ENCODE results near the gene ARL6IP4. TPM values are rescaled to one million over a fixed set of nuclear protein-coding genes. Genes with fewer than 3 reads are reported as not detected.

Gene ARL6IP4
- total RNA-seq, 1 experiment from 2014 or later: 101 TPM

DNA sequence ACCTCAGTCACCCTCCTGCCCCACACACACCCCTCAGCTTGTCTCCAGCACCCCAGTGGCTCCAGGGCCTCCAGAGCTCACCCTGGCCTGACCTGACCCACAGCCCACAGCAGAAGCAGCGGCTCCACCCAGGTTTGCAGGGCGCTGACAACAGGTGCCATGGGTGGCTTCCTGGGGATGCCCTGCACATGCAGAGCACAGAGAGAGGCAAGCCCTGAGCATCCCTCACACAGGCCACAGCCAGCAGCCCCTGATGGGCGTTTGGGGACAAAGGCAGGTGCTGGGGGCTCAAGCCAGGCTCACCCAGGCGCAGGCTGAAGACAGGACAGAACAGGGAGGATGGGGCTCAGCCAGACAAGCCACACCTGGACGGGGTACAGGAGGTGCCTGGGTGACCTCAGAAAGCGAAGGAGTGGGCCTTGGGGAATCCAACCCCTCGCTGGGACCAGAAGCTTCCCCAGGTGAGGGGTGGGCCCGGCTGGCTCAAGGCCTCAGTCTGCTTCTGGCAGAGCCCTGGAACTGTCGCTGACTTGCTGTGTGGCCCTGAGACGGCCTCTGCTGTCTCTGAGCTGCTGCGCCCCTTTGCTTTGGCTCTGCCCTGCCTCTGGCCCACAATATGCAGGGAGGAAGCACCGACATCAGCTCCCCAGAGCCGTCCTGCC is 10.6 kb downstream of the ARL6IP4 start:
- no peak for DNase-seq (ENCODE audit: low read depth)

DNA sequence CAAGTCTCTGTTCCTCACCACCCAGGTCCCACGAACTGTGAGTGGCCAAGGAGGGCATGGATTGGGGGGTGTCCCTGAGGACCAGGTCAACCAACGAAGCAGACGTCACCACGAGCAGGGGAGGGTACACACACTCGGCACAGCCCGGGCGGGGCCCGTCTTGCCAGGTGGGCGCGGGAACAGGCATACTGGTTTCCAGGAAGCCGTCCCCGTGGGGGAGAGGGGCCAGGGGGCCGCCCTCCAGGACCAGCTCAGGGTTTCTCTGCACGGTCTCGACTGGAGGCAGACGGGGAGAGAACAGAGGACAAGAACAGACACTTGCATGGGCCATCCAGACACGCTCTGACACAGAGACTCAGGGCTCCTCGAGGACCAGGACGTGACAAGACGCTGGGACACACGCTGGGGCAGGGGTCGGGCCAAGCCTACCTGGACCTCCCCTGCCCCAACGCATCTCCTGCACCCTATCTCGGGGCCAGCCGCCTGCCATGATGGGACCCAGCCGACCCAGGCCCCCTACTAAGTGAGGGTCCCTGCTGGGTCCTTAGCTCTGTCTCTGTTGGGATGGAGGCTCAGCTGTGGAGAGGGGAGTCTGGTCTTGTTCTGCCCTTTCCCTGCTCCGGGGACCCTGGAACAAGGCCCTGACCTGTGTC is 11.3 kb downstream of the ARL6IP4 start:
- no peak for DNase-seq (ENCODE audit: low read depth)

DNA sequence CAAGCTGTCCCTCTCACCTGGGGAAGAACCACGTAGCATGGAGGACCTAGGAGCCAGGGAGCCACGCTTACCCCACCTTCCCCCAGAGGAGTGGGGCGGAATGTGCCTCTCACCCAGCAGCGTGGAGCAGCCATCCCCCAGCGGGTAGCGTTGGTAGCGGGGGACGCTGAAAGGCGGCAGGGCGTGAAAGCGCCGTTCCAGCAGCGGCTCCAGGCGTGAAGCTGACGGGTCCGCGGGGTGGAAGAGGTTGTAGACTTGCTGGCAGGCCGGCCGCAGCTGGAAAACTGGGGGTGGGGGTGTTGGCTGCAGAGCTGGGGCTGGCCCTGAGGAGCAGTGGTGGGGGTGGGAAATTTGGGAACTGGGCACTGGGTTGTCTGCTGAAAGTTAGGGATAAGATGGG is 11.9 kb downstream of the ARL6IP4 start:
- DNase-seq (ENCODE audit: low read depth): no peak

DNA sequence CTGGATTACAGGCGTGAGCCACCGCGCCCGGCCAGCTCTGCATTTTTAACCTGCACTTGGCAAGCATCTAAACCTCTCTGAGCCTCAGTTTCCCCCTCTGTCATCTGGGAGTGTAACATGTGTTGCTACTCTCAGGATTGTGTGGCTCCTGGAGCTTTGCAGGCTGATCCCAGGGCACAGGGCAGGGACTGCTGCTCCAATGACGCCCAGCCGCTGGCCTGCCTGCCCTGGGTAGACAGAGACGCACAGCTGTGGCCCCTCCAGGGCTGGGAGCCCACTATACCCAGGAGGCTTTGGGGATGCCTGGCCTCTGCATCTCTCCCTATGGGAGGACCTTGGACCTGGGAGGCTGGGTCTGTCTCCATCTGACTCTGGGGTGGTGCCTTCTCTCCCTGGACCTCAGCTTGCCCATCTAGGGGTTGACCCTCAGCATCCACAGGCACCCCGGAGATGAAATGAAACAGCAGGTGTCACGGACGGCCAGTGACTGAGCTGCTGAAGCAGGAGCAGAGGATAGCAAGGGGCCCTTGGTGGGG is 13.7 kb downstream of the ARL6IP4 start:
- no peak for DNase-seq (ENCODE audit: low read depth)

DNA sequence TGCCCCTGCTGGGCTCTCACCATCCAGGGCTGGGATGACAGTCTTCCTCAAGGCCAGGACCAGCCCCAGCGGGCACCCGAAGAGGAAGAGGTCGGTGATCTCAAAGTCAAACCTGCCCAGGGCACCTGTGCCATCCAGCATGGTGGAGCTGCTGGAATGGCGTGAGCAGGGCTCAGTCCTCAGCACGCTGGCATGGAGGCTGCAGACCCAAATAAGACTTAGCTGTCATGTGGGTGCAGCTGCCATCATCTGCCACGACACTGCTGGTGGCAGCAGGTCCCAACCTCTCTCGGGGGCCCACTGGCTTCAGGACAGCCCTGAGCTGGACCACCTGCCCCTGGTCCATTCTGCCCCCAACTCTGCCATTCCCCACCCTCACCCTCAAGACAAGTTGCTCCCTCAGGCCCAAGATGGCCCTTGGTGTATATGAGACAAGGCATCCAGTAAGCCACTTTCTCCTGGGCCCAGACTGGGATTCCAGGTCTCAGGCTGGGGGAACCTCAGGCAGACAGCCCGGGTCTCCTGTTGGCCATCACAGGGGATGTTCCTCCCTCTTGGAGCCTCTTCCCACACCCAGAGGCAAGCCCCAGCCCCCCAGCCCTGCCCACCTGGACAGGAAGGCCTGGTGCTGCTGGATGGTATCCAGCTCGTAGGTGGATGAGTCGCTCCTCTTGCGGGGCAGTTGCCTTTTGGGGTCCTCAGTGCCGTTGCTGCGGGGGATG is 14.5 kb downstream of the ARL6IP4 start:
- no peak for DNase-seq (ENCODE audit: low read depth)

DNA sequence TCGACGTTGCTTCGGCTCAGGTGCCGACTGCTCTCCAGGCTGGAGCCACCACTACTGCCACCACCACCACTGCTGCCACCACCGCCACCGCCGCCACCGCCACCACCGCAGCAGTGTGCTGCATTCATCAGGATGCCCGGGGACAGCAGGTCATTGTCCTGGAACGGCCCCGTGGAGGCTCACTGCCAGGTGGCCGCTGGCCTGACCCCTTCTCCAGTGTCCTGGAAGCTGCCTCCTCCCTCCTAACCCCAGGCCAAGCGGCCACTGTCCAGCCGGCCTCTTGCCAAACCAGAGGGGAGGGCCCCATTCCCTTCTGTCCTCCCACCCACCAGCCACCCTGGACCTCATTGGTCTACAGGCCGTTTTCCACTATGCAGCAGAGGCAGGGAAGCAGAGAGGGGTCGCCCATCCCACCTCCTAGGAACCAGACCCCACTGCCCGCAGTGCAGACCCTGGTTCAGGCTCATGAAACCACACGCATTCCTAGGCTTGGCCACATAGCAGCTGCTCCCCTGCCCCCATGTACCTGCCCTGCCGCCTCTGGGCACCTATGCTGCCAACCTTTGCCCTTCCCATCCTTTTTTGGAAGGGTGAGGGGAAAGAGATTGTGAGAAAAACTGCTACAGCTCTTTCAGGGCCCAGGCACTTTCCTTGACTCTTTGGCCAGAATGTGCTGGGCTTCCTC is 15.2 kb downstream of the ARL6IP4 start:
- DNase-seq (ENCODE audit: low read depth): no peak

DNA sequence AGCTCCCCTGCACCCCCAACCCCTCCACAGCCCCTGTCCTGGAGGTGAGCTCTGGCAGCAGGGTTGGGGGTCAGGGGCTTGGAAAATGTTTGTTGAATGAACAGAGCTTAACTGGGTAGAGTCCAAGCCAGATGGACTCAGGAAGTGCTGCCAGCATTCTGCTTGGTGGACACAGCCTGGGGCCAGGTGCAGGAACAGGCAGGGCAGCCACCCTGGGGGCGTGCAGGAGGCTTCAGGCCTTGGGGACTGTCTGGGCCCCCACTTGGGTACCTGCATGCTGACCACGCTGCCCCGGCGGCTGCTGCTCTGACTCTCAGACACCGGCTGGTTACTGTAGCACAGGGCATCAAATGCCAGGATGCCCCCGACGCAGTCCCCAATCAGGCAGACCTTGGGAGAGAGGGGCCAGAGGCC is 15.7 kb downstream of the ARL6IP4 start:
- no peak for DNase-seq (ENCODE audit: low read depth)

DNA sequence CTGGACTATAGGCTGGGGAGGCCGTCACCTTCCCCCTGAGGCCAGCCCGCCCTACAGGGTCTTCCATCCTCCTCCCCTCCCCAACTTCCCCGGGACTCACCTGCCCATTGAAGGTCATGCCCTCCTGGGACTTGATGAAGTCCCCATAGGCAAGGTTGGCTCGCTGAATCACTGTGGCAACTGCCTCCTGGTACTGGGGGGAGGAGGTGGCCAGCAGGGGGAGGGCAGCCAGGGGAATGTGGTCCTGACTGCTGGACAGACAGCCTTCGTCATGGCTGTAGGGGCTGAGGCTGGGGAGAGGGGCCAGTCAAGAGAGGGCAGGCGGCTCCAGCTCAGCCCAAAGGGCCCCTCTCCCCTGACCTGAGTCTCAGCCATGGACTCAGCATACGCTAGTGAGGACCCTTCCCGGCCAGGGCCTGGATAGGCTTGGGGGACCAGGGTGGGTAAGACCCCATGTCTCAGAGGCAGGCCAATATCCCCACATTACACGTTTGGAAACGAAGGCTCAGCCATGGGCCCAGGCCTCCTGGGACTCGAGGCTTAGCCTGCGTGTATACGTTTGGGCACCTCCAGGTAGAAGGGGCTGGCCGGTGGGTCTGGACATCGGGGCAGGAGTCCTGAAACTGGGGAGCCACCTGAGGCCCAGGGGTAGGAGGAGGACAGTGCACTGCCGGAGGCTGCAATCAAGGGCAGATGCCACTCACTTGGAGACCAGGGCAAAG is 16.3 kb downstream of the ARL6IP4 start:
- no peak for DNase-seq (ENCODE audit: low read depth)

DNA sequence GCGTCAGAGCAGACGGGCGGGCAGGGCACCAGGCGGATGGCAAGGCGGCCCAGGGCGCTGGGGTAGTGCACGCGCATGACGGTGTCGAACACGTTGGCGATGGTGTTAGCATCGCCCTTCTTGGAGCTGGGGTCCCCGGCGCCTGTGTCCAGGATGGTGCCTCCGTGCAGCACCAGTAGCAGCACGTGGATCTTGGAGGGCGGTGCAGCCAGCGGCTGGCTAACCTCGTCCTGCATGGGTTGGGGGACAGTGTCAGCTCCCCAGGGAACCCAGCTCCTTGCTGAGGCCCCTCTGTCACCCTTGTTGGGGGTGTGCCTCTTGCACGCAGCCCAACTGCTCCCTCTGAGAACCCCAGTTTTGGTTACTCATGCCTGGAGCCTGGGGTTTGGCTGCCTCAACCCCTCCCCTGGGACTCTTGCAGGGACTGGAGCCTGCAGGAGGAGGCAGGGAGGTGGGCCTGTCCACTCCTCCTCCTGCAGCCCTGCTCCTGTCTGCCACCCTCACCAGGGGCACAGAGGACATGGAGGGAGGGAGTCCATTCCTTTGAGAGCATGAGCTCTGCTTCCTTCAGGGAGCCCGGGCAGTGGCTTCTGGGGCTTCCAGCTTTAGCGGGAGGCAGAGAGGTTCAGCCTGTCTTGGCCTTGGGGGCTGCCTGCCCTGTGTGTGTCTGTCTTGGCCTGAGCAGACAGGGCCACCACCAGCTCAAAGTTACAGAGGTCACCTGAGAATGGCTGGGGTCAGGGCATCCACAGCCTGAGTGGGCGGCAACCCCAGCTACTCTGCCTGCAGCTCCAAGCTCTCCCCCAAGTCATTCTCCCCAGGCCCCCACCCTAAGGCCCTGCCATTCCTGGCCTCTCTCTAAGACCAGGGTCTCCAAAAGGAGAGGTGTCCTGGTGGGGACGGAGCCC is 17.1 kb downstream of the ARL6IP4 start:
- DNase-seq (ENCODE audit: low read depth): no peak

DNA sequence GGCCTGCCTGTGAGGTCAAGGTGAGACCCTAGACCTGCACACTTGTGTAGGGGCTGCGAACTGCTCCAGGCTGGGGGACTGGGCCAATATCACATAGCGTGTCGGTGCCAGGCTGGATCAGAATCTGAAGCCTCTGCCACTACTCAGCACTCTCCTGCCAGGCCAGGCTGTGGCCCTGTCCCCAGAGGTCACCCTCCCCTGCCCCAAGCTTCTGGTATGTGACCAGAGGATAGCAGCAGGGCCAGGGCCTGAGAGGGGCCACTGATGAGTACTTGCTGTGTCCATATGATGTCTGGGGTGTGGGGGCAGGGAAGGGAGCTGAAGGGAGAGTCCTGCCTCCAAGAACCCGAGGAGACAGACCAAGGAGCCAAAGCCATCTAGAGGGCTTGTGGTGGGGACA is 17.8 kb downstream of the ARL6IP4 start:
- no peak for DNase-seq (ENCODE audit: low read depth)

DNA sequence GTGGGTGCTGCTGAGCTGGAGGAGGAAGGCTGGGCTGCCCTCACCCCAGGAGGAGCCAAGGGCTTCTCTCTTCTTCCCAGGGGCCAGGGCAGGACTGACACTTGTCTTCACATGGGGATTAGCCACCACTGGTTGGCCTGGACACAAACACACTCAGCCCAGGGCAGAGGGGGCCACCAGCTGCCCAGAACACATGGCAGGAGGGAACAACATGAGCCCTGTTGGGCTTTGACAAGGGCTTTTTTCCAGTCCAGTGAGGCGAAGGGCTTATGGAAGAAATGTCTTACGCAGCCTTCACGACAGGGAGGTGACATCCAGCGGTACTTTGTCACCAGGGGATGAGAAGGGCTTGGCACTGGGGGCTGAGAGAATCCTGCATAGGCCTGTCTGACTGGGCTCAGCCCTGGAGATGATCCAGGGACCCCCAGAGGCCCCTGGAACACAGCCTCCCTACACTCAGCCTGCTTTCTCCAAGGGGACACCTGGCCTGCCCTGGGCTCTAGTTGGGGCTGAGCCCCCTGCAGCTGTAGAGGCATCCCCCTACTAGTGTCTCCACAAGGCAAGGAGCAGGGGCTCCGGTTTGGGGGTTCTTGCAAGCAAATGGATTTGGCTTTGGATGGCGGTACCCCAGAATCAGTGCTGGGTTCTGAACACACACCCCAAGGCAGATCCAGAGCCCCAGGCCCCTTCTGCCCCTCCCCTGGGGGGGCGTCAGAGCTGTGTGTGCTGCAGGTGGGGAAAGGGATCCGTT is 18.9 kb downstream of the ARL6IP4 start:
- DNase-seq (ENCODE audit: low read depth): no peak

DNA sequence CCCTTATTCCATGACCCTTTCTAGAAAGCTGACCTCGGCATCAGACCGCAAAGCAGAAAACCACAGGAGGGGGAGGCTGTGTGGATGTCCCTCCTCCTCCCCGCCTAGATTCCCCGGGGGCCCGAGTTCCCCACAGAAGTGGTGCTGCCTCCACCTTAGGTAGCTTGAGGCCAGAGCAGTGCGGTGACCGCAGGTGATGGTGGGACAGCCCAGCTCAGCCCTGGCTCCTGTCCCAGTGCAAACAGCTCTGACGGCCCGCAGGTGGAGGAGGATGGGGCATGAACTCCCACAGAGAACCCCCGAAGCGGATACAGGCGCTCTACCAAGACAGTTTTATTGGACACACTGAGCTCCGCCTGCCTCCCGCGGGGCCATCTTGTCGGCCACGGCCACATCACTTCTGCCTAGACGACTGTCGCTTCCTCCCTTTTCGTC is 19.5 kb downstream of the ARL6IP4 start:
- no peak for DNase-seq (ENCODE audit: low read depth)

DNA sequence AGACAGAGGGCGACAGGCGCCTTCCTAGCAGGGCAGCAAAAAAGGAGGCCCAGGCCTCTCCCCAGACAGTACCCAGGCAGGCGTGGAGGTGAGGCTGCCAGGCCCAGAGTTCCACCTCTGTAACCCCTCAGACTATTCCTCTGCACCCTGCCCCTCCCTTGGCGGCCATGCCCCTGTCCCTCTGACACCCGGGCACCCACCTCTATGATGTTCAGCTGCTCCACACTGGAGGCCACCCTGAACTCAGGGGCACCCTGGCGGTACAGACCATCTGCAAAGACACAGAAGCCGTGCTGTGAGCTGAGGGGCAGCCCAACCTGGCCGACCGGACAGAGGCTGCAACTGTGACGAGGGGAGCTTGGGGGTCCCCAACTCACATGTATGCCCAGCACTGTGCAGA is 20.1 kb downstream of the ARL6IP4 start:
- DNase-seq (ENCODE audit: low read depth): no peak

DNA sequence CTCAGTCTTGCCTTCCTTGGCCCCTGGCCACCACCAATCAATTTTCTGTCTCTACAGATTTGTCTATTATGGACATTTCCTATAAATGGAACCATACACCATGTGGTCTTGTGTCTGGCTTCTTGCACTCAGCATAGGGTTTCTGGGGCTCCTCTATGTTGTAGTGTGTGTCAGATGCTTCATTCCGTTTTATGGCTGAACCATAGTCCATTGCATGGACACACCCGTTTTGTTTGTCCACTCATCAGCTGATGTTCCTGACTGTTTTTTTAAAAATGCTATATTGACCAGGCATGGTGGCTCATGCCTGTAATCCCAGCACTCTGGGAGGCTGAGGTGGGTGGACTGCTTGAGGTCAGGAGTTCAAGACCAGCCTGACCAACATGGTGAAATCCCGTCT is 21.0 kb downstream of the ARL6IP4 start:
- no peak for DNase-seq (ENCODE audit: low read depth)

DNA sequence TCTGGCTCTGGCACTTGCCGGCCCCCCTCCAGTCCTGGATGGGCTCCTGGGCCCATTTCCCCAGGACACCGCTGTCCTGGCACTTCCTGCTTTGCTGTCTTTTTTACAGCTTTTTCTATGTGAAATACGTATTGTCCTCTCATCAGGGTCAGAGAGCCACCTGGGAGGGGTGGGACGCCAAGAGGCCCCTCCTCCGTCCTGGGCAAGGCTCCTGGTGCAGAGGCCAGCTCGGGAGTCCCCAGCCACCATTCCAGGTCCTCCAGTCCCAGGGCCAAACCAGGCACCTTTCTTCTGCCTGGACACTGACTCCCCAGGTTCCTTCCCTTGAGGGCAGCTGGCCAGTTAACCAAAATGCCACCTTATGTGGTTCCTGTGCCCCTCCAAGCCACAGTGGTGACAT is 22.8 kb downstream of the ARL6IP4 start:
- no peak for DNase-seq (ENCODE audit: low read depth)

DNA sequence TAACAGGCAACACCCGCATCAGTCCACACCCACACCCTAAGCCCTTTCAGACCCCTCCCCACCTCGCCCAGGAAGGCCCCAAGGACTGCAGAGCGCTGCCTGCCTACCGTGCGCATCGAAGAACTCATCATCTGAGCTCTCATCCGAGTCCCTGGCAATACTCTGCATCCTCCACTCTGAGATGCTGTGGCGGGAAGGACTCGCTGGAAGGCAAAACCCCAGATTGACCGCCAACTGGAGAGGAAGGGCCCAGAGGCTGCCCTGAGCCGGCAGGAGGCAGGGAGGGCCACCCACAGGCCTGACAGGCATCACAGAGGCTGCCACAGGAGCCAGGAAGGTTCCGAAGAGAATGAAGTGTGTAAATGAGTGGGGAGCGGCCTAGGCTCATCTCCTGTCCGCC is 23.8 kb downstream of the ARL6IP4 start:
- DNase-seq (ENCODE audit: low read depth): no peak

DNA sequence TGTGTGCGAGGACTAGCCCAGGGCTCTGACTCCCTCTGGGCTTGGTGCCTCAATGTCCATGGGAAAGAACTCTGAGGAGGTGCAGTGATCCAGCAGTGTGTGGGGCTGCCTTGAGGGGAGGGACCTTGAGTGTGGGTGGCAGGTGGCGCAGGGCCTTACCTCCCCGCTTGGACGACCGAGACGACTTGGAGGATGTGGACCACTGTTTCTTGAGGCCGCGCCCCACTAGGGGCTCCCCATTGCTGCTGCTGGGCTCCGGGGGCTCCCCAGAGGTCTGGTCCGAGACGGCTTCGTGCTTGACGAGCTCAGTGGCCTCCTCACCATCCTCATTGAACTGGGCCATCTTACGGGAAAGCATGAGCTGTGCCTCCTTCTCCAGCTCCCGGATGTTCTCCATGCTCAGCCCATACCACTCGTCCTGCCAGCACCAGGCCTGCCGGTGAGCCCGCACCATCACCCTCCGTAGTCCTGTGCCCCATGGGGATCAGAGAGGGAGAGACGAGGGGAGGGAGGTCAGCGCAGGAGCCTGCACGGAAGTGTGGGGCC is 24.7 kb downstream of the ARL6IP4 start:
- no peak for DNase-seq (ENCODE audit: low read depth)

DNA sequence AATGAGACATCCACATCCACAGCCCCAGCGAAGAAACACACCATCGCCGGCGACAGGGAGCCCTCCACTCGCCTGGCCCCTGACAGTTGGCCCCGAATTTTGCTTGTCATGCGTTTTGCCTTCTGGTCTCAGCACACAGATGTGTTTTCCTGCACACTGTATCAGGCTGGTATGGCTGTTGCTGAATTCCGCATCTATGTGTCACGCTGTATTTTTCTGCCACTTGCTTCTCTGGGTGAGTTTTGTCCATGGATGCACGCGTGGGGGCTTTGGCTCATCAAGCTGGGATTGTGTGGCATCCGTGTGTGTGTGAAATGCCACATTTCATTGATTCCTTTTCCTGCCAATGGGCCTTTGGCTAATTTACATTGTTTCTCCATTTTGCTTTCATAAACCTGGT is 26.5 kb downstream of the ARL6IP4 start:
- no peak for DNase-seq (ENCODE audit: low read depth)

DNA sequence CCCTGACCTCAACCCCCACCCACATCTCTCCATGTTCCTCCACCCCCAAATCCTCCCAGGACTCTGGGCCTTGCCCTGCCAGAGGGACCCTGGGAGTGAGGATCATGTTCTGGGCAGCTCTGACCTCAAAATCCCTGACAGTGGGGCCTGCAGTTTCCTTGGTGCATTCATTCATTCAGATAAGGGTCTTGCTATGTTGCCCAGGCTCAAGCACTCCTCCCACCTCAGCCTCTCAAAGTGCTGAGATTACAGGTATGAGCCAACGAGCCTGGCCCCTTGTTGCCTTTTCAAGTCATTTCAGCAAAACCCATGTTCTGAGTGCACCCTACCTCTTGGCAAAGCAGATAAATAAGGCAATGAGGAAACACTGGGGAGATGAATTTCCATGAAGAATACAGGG is 29.6 kb downstream of the ARL6IP4 start:
- DNase-seq (ENCODE audit: low read depth): no peak

Data from RPMI7951 (cell line).